Endothelial cell (in vitro differentiated cells): ENCODE data around the gene TMOD1. TPM values are rescaled to one million over a fixed set of nuclear protein-coding genes. Genes with fewer than 3 reads are reported as not detected.

ENCODE experiments used
- DNase-seq: peaks from one replicate; pipeline ENCODE4 v3.0.0; 2021; ENCODE audit warnings: low spot score
- H3K27ac Mint-ChIP-seq: one replicate; pipeline ENCODE4 v1.8.0; 2021; ENCODE audit warnings: mixed read lengths, inconsistent platforms; ENCODE audit not compliant: unreplicated experiment
- H3K27me3 Mint-ChIP-seq: one replicate; pipeline ENCODE4 v1.8.0; 2021; ENCODE audit warnings: mild to moderate bottlenecking, moderate library complexity, mixed read lengths, inconsistent platforms; ENCODE audit not compliant: unreplicated experiment
- H3K36me3 Mint-ChIP-seq: one replicate; pipeline ENCODE4 v1.8.0; 2021; ENCODE audit warnings: mild to moderate bottlenecking, low read depth, mixed read lengths, inconsistent platforms; ENCODE audit not compliant: unreplicated experiment
- H3K4me1 Mint-ChIP-seq: one replicate; pipeline ENCODE4 v1.8.0; 2021; ENCODE audit warnings: mild to moderate bottlenecking, mixed read lengths, inconsistent platforms; ENCODE audit not compliant: unreplicated experiment
- H3K4me3 Mint-ChIP-seq: one replicate; pipeline ENCODE4 v1.8.0; 2021; ENCODE audit warnings: mild to moderate bottlenecking, mixed read lengths, inconsistent platforms; ENCODE audit not compliant: unreplicated experiment
- H3K9me3 Mint-ChIP-seq: one replicate; pipeline ENCODE4 v1.8.0; 2021; ENCODE audit warnings: mixed read lengths, inconsistent platforms; ENCODE audit not compliant: unreplicated experiment
- total RNA-seq: library from RNA; stranded (reverse); fragmentation: NEBNext Ultra II Directional; extraction: Animal tissue kit (Norgen Biotek cat#: 25700); gene quantifications from one replicate; pipeline ENCODE4 v1.2.1, GENCODE V29; 2021; ENCODE audit not compliant: unreplicated experiment
- TF ChIP-seq, protein P1 (sequence below): fragments of 200-600 bp; sonication (generic); IDR thresholded peaks from one replicate; pipeline ENCODE4 v1.5.0; 2021; ENCODE audit warnings: antibody characterized with exemption; ENCODE audit not compliant: unreplicated experiment

TMOD1 gene
- total RNA-seq, 1 donor from 2014 or later: 0.41 TPM

DNA sequence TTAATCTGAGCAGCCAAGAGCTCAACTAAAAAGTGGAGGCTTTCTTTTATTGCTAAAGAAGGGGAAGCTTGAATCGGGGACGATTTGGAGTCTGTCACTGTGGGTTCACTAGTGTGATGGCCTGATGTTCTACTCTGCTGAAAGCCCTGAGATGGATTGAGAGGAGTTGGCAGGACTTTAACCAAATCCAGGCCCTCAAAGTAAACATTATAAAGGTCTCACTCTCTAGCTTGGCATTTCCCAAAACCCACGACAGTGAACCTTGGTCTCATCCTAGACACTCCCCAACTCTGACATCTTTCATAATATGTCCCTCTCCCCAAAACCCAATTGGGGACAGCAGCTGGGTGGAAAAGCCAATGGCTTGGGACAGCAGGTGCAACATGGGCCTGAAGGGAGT is 32.7 kb downstream of the TMOD1 start:
- no peaks in the 10 kb centered on the region for H3K4me1 Mint-ChIP-seq
- DNase-seq: no peak
- H3K4me3 Mint-ChIP-seq: no peak overlapping the region
- no peaks in the 10 kb centered on the region for H3K36me3 Mint-ChIP-seq
- no peak overlapping the region for H3K27ac Mint-ChIP-seq
- H3K9me3 Mint-ChIP-seq: no peaks in the 10 kb centered on the region
- TF ChIP-seq, protein P1, sequence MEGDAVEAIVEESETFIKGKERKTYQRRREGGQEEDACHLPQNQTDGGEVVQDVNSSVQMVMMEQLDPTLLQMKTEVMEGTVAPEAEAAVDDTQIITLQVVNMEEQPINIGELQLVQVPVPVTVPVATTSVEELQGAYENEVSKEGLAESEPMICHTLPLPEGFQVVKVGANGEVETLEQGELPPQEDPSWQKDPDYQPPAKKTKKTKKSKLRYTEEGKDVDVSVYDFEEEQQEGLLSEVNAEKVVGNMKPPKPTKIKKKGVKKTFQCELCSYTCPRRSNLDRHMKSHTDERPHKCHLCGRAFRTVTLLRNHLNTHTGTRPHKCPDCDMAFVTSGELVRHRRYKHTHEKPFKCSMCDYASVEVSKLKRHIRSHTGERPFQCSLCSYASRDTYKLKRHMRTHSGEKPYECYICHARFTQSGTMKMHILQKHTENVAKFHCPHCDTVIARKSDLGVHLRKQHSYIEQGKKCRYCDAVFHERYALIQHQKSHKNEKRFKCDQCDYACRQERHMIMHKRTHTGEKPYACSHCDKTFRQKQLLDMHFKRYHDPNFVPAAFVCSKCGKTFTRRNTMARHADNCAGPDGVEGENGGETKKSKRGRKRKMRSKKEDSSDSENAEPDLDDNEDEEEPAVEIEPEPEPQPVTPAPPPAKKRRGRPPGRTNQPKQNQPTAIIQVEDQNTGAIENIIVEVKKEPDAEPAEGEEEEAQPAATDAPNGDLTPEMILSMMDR: no peak
- H3K27me3 Mint-ChIP-seq: peaks cover 2% of the 10 kb centered on the region

DNA sequence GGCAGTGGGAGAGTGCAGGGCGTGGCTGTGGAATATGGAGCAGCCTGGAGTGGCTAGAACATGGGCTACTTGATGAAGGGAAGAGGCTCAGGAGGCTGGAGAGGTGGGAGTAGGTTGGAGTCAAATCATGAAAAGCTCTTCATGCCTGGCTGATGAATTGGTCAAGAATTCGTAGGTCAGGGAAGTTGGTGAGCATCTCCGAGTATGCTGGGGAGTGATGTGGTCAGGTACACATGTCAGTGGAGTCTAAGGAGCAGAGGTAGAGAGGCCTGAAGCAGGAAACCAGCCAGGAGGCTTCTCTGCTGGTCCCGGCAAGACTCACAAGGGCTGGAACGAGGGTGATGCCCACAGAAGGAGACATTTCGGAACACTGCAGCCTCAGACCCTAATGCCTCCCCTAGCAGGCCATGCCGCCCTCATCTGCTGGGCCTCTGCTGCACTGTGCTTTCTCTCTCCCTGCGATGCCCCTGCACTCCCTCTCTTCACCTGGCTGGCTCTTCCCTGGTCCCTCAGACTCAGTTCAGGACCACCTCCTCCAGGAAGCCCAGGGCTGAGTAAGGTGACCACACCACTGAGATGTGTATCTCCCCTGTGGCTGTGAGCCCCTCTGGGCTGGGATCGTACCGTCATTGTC is 33.6 kb downstream of the TMOD1 start:
- Mint-ChIP-seq H3K36me3 (no peaks in the 10 kb centered on the region), H3K9me3 (no peaks in the 10 kb centered on the region), H3K4me1 (no peaks in the 10 kb centered on the region), H3K4me3 (no peak overlapping the region), H3K27me3 (peaks cover 2% of the 10 kb centered on the region), H3K27ac (no peak overlapping the region)
- DNase-seq: no peak
- TF ChIP-seq, protein P1: no peak

DNA sequence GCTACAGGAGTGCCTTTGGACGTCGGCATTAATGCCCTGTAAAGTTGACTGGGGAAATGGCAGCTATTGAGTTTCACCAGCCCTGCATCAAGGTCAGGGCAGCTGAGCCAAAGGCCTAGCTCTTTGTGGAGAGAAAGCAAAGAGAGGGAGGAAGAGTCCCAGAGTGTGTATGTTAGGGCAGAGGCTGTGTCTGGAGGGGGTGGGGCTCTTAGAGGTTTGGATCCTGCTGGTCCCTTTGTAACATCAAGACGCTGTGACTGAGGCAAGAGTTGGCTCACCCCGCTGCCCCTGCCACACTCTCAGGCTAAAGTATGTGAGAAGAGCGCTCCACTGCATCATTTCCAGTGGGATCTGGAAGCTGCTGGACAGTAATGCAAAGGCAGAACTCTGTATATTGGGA is 34.3 kb downstream of the TMOD1 start:
- no peaks in the 10 kb centered on the region for H3K4me1 Mint-ChIP-seq
- TF ChIP-seq, protein P1: no peak
- H3K4me3 Mint-ChIP-seq: no peak overlapping the region
- peaks cover 2% of the 10 kb centered on the region for H3K27me3 Mint-ChIP-seq
- H3K9me3 Mint-ChIP-seq: no peaks in the 10 kb centered on the region
- H3K36me3 Mint-ChIP-seq: no peaks in the 10 kb centered on the region
- DNase-seq: no peak
- no peak overlapping the region for H3K27ac Mint-ChIP-seq

DNA sequence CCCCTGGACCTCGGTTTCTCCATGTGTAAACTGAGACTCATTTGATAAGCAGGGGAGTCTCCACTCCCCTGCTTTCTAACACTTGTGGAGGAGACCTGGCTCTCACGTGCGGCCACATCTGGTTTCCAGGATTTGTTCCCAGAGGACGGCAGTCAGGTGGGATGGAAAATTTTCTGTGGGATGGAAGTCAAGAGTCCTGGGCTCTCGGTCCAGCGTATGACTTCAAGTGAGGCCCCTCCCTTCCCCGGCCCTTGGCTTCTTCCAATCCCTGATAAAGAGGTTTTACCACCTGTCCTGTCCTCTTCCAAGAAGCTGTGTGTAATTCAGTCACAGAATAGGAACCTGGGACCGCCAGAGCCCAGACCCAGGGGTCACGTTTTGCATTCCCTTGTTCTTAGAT is 35.0 kb downstream of the TMOD1 start:
- TF ChIP-seq, protein P1: no peak

DNA sequence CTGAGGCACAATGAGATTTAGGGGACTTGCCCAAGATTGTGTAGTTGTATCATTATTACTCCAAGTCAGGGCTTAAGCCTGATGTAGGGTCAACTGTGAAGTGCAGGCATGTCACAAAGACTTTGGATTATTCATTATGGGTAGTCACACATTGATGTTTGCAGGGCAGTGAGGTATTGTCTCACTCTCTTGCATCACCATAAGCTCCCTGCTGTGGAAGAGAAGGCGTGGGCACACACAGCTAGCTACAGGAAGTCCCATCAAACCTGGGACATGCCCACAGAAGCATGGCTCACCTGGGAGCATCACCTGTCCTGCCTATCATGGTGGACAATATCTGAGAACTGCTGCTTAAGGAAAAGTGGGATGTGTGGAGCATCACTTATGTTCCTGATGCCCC is 42.1 kb downstream of the TMOD1 start:
- Mint-ChIP-seq H3K27ac (no peak overlapping the region), H3K27me3 (peaks cover 6% of the 10 kb centered on the region), H3K4me1 (no peaks in the 10 kb centered on the region), H3K9me3 (no peaks in the 10 kb centered on the region), H3K4me3 (no peak overlapping the region), H3K36me3 (no peaks in the 10 kb centered on the region)
- DNase-seq: no peak
- TF ChIP-seq, protein P1: no peak

More for the DNA sequence above, 35.0 kb downstream of the TMOD1 start:
- Mint-ChIP-seq H3K27ac (no peak overlapping the region), H3K4me1 (no peaks in the 10 kb centered on the region), H3K4me3 (no peak overlapping the region), H3K27me3 (peaks cover 2% of the 10 kb centered on the region), H3K36me3 (no peaks in the 10 kb centered on the region), H3K9me3 (no peaks in the 10 kb centered on the region)
- DNase-seq: no peak
